Mesodermal cell (in vitro differentiated cells): Measurements from ENCODE around the gene IP6K3.

ENCODE experiments used
- H3K27ac ChIP-seq: 2 replicates; pipeline ENCODE4 v1.7.0; 2013; ENCODE audit warnings: mild to moderate bottlenecking, low read depth, low read length, moderate library complexity; ENCODE audit not compliant: severe bottlenecking
- H3K36me3 ChIP-seq: 2 replicates; pipeline ENCODE4 v1.7.1; 2013; ENCODE audit warnings: mild to moderate bottlenecking, low read length, moderate library complexity; ENCODE audit not compliant: control insufficient read depth, insufficient read depth
- H3K4me1 ChIP-seq: one replicate; pipeline ENCODE4 v1.7.1; 2013; ENCODE audit warnings: mild to moderate bottlenecking, low read length; ENCODE audit not compliant: insufficient read depth, control insufficient read depth, poor library complexity, severe bottlenecking
- H3K4me3 ChIP-seq: 2 replicates; pipeline ENCODE4 v1.7.0; 2013; ENCODE audit warnings: low read length, control low read depth, mild to moderate bottlenecking; ENCODE audit not compliant: insufficient read depth, poor library complexity, severe bottlenecking; ENCODE audit errors: extremely low read depth
- H3K9me3 ChIP-seq: 2 replicates; pipeline ENCODE4 v1.7.1; 2013; ENCODE audit warnings: mild to moderate bottlenecking, low read length, moderate library complexity; ENCODE audit not compliant: control insufficient read depth
- WGBS, 2 experiments: methylation state at CpG; one replicate each; pipeline ENCODE4 v1.1.5; 2013; ENCODE audit warnings: missing lambda C conversion rate in 2 of 2; ENCODE audit not compliant: insufficient coverage in 2 of 2; 5-methylcytosine and 5-hydroxymethylcytosine counted together

IP6K3 gene

GRCh38 chr6:33757113-33757512, 10.4 kb upstream of the IP6K3 start:
- Histone ChIP-seq H3K9me3 (no peaks in the 10 kb centered on the region), H3K4me3 (no peak overlapping the region), H3K4me1 (peaks cover 3% of the 10 kb centered on the region), H3K36me3 (no peaks in the 10 kb centered on the region), H3K27ac (no peak overlapping the region)
- WGBS, 2 experiments: 93% methylated on average over 2 of the region's 3 CpGs; no CpG with 5 or more reads in 1 of the 2 experiments

DNA sequence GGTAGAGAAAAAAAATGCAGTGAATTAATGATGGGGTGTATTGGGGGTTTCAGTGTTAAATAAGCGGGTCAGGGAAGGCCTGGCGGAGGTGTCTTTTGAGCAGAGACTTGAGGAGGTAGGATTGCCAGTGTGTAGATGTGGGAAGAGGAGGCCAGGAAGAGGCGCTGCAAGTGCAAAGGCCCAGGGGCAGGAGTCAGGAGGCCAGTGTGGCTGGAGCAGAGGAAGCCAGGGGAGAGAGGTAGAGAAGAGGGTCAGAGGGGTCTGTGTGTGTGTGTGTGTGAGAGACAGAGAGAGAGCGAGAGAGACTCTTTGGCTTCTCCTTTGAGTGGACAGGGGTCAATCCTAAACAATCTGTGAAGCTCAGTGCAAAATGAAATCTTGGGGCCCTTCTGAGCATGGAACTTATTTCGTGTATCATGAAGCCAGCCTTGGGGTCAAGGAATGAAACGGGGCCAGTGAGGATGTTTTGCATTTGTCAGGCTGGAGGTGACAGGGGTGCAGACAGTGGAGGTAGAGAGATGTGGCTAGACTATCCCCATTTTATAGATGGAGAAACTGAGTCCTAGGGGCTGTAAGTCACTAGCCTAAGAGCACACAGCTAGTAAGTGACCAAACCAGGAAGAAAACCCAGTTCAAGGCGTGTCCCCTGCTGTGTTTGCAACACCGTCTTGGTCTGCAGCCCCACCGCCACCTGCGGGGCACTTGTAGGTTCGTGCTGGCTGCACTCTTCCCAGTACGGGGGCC, 9.7 kb upstream of the IP6K3 start:
- WGBS, 2 experiments: 76 to 89% methylated on average over 12 of the region's 12 CpGs
- Histone ChIP-seq H3K4me1 (peaks cover 3% of the 10 kb centered on the region), H3K9me3 (no peaks in the 10 kb centered on the region), H3K4me3 (no peak overlapping the region), H3K27ac (no peak overlapping the region), H3K36me3 (no peaks in the 10 kb centered on the region)

DNA sequence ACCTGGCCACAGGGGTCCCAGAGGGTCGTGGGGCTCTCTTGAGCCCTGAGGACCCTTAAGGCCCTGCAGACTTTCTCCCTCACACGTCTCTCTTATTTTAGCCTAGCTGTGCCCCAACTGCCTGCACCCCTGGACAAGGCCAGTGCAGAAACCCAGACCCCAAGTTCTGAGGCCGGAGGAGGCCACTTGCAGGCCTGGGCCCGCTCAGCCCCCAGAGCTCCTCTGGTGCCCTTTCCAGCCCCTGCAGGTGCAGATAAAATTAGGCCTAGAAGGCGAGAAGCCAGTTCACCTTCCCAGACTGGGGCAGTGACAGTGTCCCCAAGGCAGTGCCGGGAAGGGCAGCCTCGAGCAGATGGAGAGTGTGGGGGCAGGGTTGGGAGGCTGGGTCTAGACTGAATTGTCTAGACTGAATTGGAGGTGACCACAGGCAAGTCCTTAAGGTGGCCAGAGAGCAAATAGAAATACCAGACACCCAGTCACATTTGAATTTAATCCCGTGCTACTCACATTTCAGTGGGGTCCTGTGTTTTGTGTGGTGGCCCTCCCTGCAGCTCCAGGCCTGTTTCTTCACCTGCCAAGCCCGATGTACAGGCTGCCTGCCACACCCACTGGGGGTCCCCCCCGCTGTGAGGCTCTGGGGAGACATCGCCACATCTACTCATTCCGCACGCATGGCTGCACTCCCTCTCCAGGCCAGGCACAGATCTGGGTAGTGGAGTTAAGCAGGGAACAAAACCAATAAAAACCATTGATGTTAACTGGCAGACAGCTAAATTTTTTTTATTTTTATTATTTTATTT, 8.6 kb upstream of the IP6K3 start:
- H3K36me3 ChIP-seq: no peaks in the 10 kb centered on the region
- no peak overlapping the region for H3K27ac ChIP-seq
- H3K9me3 ChIP-seq: no peaks in the 10 kb centered on the region
- H3K4me3 ChIP-seq: no peak overlapping the region
- WGBS, 2 experiments: 80 to 84% methylated on average over 7 to 10 of the region's 13 CpGs
- H3K4me1 ChIP-seq: peaks cover 6% of the 10 kb centered on the region

DNA sequence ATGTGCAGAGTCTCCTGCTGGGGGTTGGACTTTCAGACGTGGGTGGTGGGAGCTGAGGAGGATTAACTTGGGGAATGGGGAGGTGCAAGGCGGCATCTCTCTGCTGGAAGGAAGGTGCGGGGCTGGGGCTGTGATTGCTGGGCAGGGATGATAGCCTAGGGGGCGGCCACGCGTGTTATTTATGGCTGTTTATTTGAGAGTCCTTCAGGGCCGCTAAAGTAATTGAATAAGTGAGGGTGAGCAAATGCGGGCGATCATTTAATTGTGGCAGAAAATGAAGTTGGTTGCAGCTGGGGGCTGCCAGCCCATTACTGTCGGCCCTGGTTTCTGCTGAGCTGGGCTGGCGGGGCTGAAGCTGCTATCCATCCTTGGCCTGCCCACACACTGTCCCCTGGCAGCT, 7.5 kb upstream of the IP6K3 start:
- H3K4me1 ChIP-seq: peaks cover 6% of the 10 kb centered on the region
- WGBS, 2 experiments: 83 to 89% methylated on average over 3 to 11 of the region's 11 CpGs
- no peaks in the 10 kb centered on the region for H3K36me3 ChIP-seq
- H3K4me3 ChIP-seq: no peak overlapping the region
- H3K9me3 ChIP-seq: no peaks in the 10 kb centered on the region
- H3K27ac ChIP-seq: no peak overlapping the region

- H3K27ac ChIP-seq: no peak overlapping the region
- no CpG with 5 or more reads among the region's 1 CpG for WGBS, 2 experiments
These were observed 5.9 kb upstream of the IP6K3 start for GRCh38 chr6:33752646-33753015.

GRCh38 chr6:33751771-33752645, 5.3 kb upstream of the IP6K3 start:
- Histone ChIP-seq H3K4me3 (no peak overlapping the region), H3K36me3 (no peaks in the 10 kb centered on the region), H3K9me3 (no peaks in the 10 kb centered on the region), H3K27ac (no peak overlapping the region), H3K4me1 (peaks cover 14% of the 10 kb centered on the region)
- WGBS, 2 experiments: 89 to 91% methylated on average over 7 to 8 of the region's 15 CpGs

More at GRCh38 chr6:33752646-33753015, 5.9 kb upstream of the IP6K3 start:
- Histone ChIP-seq H3K9me3 (no peaks in the 10 kb centered on the region), H3K4me1 (peaks cover 7% of the 10 kb centered on the region), H3K36me3 (no peaks in the 10 kb centered on the region), H3K4me3 (no peak overlapping the region)

- Histone ChIP-seq H3K36me3 (no peaks in the 10 kb centered on the region), H3K9me3 (no peaks in the 10 kb centered on the region), H3K27ac (no peak overlapping the region), H3K4me3 (no peak overlapping the region), H3K4me1 (peaks cover 24% of the 10 kb centered on the region)
- 88 to 90% methylated on average over 7 of the region's 11 CpGs for WGBS, 2 experiments
These were observed 3.7 kb upstream of the IP6K3 start for GRCh38 chr6:33750244-33750991.

DNA sequence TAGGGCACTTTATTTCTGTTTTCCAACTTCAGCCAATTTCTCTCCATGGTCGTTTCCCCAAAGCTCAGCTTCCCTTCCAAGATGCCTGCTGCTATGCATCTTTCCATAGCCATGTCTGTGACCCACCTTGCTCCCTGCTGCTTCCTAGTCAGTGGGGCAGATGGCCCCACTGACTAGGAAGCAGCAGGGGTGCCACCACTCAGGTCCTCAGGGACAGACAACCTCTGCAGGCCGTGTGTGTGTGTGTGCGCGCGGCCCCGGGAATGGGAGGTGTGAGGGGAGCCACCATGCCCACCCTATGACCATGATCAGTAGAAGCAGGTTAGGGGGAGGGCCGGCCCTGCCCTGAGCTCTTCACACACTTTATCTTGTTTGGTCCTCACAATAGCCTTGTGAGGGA, 2.7 kb upstream of the IP6K3 start:
- no peak overlapping the region for H3K4me3 ChIP-seq
- no peaks in the 10 kb centered on the region for H3K36me3 ChIP-seq
- peaks cover 34% of the 10 kb centered on the region for H3K4me1 ChIP-seq
- no peak overlapping the region for H3K27ac ChIP-seq
- WGBS, 2 experiments: 73 to 78% methylated on average over 4 to 6 of the region's 7 CpGs
- H3K9me3 ChIP-seq: no peaks in the 10 kb centered on the region

GRCh38 chr6:33748841-33749240, 2.1 kb upstream of the IP6K3 start:
- 76 to 83% methylated on average over 1 to 2 of the region's 4 CpGs for WGBS, 2 experiments
- Histone ChIP-seq H3K36me3 (no peaks in the 10 kb centered on the region), H3K27ac (no peak overlapping the region), H3K4me3 (no peak overlapping the region), H3K4me1 (peaks cover 38% of the 10 kb centered on the region), H3K9me3 (no peaks in the 10 kb centered on the region)

GRCh38 chr6:33747823-33748222, 1.1 kb upstream of the IP6K3 start:
- peaks cover 40% of the 10 kb centered on the region for H3K4me1 ChIP-seq
- peaks cover 2% of the 10 kb centered on the region for H3K36me3 ChIP-seq
- H3K9me3 ChIP-seq: no peaks in the 10 kb centered on the region
- 88 to 93% methylated on average over 3 to 5 of the region's 5 CpGs for WGBS, 2 experiments
- no peak overlapping the region for H3K27ac ChIP-seq
- no peak overlapping the region for H3K4me3 ChIP-seq
